HL-60/S4 treated with retinoic acid at 250 ng/mL for 4 days and 3 days (cell line): ENCODE data around the gene DYNC2H1.

ENCODE experiments used
- in situ Hi-C: fragments of 300-500 bp; cut with MboI; formaldehyde crosslinking; loops from 2 replicates; pipeline ENCODE4 v1.7.0; 2022; ENCODE audit warnings: low sequenced_read_pairs

Gene DYNC2H1

GRCh38 chr11:103274025-103274424, 164.8 kb downstream of the DYNC2H1 start:
- in situ Hi-C loops = no loop called here

GRCh38 chr11:103279821-103280220, 170.6 kb downstream of the DYNC2H1 start:
- in situ Hi-C loops = no loop called here

GRCh38 chr11:103281301-103281700, 172.1 kb downstream of the DYNC2H1 start:
- in situ Hi-C loops = no loop called here

GRCh38 chr11:103284260-103284659, 175.0 kb downstream of the DYNC2H1 start:
- in situ Hi-C loops = no loop called here

- in situ Hi-C loops = no loop called here
Measured at GRCh38 chr11:103294516-103294915, 185.3 kb downstream of the DYNC2H1 start.

- in situ Hi-C loops = no loop called here
Measured at GRCh38 chr11:103295704-103296103, 186.5 kb downstream of the DYNC2H1 start.

GRCh38 chr11:103297900-103298299, 188.7 kb downstream of the DYNC2H1 start:
- in situ Hi-C loops = no loop called here

- in situ Hi-C loops = no loop called here
Measured at GRCh38 chr11:103315248-103315647, 206.0 kb downstream of the DYNC2H1 start.

- in situ Hi-C loops = no loop called here
Measured at GRCh38 chr11:103317118-103317517, 207.9 kb downstream of the DYNC2H1 start.

- in situ Hi-C loops = no loop called here
Measured at GRCh38 chr11:103322821-103323220, 213.6 kb downstream of the DYNC2H1 start.

- in situ Hi-C loops = no loop called here
Measured at GRCh38 chr11:103325686-103326069, 216.5 kb downstream of the DYNC2H1 start.

- in situ Hi-C loops = no loop called here
Measured at GRCh38 chr11:103326070-103326794, 217.0 kb downstream of the DYNC2H1 start.

- in situ Hi-C loops = no loop called here
Measured at GRCh38 chr11:103327721-103328120, 218.5 kb downstream of the DYNC2H1 start.

- in situ Hi-C loops = no loop called here
Measured at GRCh38 chr11:103332409-103332808, 223.2 kb downstream of the DYNC2H1 start.

- in situ Hi-C loops = no loop called here
Measured at GRCh38 chr11:103338621-103339484, 229.6 kb downstream of the DYNC2H1 start.

GRCh38 chr11:103339485-103339857, 230.2 kb downstream of the DYNC2H1 start:
- in situ Hi-C loops = no loop called here

GRCh38 chr11:103340956-103341355, 231.7 kb downstream of the DYNC2H1 start:
- in situ Hi-C loops = no loop called here

- in situ Hi-C loops = no loop called here
Measured at GRCh38 chr11:103344886-103345285, 235.7 kb downstream of the DYNC2H1 start.

- in situ Hi-C loops = no loop called here
Measured at GRCh38 chr11:103349595-103349994, 240.4 kb downstream of the DYNC2H1 start.

GRCh38 chr11:103354656-103355055, 245.4 kb downstream of the DYNC2H1 start:
- in situ Hi-C loops = no loop called here

- in situ Hi-C loops = no loop called here
Measured at GRCh38 chr11:103358251-103358650, 249.0 kb downstream of the DYNC2H1 start.

GRCh38 chr11:103359216-103359615, 250.0 kb downstream of the DYNC2H1 start:
- in situ Hi-C loops = no loop called here
